Lung (tissue), 12 donors: ENCODE measurements around the gene SUSD4. TPM values are rescaled to one million over a fixed set of nuclear protein-coding genes. Genes with fewer than 3 reads are reported as not detected.

ENCODE experiments used
- ATAC-seq: fragments of 200-7000 bp; cut with Tn5 transposase; one replicate; pipeline ENCODE4 v1.9.1; 2020; ENCODE audit warnings: moderate number of reproducible peaks; ENCODE audit not compliant: insufficient read depth, low FRiP score
- DNase-seq, 3 donors: peaks; one replicate each; pipeline ENCODE4 v3.0.0-alpha.2; 2013 to 2017
- H3K27ac ChIP-seq, 2 donors: one replicate each; pipeline ENCODE4 v1.5.1; 2013; ENCODE audit warnings: mild to moderate bottlenecking in 2 of 2, moderate library complexity in 2 of 2, control low read depth in 1 of 2, inconsistent platforms in 1 of 2, low read depth in 1 of 2, low read length in 1 of 2
- H3K27me3 ChIP-seq, 3 donors: one replicate each; pipeline ENCODE4 v1.5.1; 2013; ENCODE audit warnings: low read length in 2 of 3; ENCODE audit not compliant: control insufficient read depth in 3 of 3, insufficient read depth in 3 of 3
- H3K36me3 ChIP-seq, 4 donors: one replicate each; pipeline ENCODE4 v1.5.1; 2013; ENCODE audit warnings: low read length in 4 of 4, mild to moderate bottlenecking in 1 of 4, moderate library complexity in 1 of 4; ENCODE audit not compliant: control insufficient read depth in 4 of 4, insufficient read depth in 4 of 4
- H3K4me1 ChIP-seq, 5 donors: one replicate each; pipeline ENCODE4 v1.5.1; 2013; ENCODE audit warnings: low read length in 5 of 5, mild to moderate bottlenecking in 2 of 5, moderate library complexity in 1 of 5; ENCODE audit not compliant: control insufficient read depth in 5 of 5, insufficient read depth in 5 of 5
- H3K4me3 ChIP-seq: one replicate; pipeline ENCODE4 v1.5.1; 2013; ENCODE audit warnings: mild to moderate bottlenecking, control low read depth, moderate library complexity
- H3K9ac ChIP-seq, 2 donors: one replicate each; pipeline ENCODE4 v1.5.1; 2013; ENCODE audit warnings: low read length in 2 of 2, control low read depth in 1 of 2; ENCODE audit not compliant: insufficient read depth in 1 of 2
- H3K9me3 ChIP-seq, 4 donors: one replicate each; pipeline ENCODE4 v1.5.1; 2013; ENCODE audit warnings: low read length in 3 of 4, mild to moderate bottlenecking in 1 of 4, moderate library complexity in 1 of 4; ENCODE audit not compliant: control insufficient read depth in 4 of 4, insufficient read depth in 3 of 4
- WGBS, 2 donors: extraction: QIAGEN DNeasy Blood & Tissue Kit; methylation state at CpG; one replicate each; pipeline ENCODE4 v1.1.7; 2013; 5-methylcytosine and 5-hydroxymethylcytosine counted together
- polyA plus RNA-seq, 2 donors: library from polyadenylated mRNA; stranded (reverse); fragments of 200-250 nt; gene quantifications; one replicate each; pipeline ENCODE4 v1.2.1, GENCODE V29; 2013
- total RNA-seq, 2 donors: library from RNA; depleted of rRNA in 1 of 2; stranded (reverse); fragments of >200 nt in 1 of 2; gene quantifications; one replicate each; pipeline ENCODE4 v1.2.1, GENCODE V29; 2014 to 2021
- TF ChIP-seq, protein P1 (sequence below): IDR thresholded peaks from 2 replicates; pipeline ENCODE4 v1.5.1; 2012; ENCODE audit warnings: mild to moderate bottlenecking; ENCODE audit errors: control extremely low read depth, extremely low read depth
- donor health status: control.
- donor health status: control.
- donor health status: Bipolar disorder and iron deficiency.
- donor health status: healthy.
- donor health status: DM: yes; HTN: yes; CAD: no.

Gene SUSD4
- total and polyA plus RNA-seq, 4 donors: 2.8 to 17.0 (median 4.9) TPM

DNA sequence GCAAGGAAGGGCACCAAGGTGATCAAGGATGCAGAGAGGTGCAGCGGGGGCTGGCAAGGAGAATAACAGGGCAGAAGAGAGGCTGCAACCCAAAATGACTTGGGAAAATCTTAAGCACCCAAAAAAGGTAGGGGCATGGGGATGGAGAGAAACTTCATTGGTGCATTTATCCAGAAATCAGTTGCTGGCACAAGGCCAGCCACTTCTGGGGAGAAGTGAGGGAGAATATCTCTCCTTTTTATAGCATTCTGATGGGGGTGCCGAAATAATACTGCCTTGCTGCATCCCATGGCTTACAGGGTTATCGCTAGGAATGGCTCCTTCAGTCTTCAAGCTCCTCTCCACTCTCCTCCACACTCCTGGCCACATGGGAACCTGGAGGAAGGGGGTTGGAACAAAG, 47.9 kb downstream of the SUSD4 start:
- Histone ChIP-seq H3K4me3 (no peak overlapping the region), H3K27me3 (no peaks in the 10 kb centered on the region), H3K4me1 (no peaks in the 10 kb centered on the region), H3K36me3 (no peaks in the 10 kb centered on the region), H3K27ac (no peak overlapping the region), H3K9ac (no peak overlapping the region), H3K9me3 (no peaks in the 10 kb centered on the region)
- 93 to 97% methylated on average over 3 of the region's 3 CpGs for WGBS, 2 donors
- ATAC-seq: no peak
- no peak for DNase-seq
- TF ChIP-seq, protein P1, sequence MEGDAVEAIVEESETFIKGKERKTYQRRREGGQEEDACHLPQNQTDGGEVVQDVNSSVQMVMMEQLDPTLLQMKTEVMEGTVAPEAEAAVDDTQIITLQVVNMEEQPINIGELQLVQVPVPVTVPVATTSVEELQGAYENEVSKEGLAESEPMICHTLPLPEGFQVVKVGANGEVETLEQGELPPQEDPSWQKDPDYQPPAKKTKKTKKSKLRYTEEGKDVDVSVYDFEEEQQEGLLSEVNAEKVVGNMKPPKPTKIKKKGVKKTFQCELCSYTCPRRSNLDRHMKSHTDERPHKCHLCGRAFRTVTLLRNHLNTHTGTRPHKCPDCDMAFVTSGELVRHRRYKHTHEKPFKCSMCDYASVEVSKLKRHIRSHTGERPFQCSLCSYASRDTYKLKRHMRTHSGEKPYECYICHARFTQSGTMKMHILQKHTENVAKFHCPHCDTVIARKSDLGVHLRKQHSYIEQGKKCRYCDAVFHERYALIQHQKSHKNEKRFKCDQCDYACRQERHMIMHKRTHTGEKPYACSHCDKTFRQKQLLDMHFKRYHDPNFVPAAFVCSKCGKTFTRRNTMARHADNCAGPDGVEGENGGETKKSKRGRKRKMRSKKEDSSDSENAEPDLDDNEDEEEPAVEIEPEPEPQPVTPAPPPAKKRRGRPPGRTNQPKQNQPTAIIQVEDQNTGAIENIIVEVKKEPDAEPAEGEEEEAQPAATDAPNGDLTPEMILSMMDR: no peak

DNA sequence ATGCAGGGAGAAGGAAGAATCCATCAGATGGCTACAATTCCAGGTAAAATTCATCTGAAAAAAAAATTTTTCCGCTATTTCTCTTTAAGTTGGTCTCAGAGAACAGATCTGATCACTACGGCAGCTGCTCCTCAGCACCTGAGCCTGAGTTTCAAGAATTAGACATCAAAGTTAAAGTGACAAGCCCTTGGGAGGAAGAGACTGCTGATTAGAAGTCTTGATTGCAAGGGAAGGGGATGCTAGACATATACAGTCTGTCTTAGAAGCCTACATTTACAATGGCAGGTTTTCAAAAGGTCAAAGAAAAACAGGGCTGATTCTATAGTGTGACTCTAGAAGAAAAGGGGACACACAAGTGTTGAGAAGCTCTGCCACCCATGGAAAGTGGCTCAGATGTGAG, 48.3 kb downstream of the SUSD4 start:
- Histone ChIP-seq H3K9ac (no peak overlapping the region), H3K4me1 (no peaks in the 10 kb centered on the region), H3K9me3 (no peaks in the 10 kb centered on the region), H3K4me3 (no peak overlapping the region), H3K27me3 (no peaks in the 10 kb centered on the region), H3K27ac (no peak overlapping the region), H3K36me3 (no peaks in the 10 kb centered on the region)
- no peak for DNase-seq
- TF ChIP-seq, protein P1: no peak
- WGBS, 2 donors: 68 to 83% methylated on average over 2 of the region's 2 CpGs
- ATAC-seq: no peak

DNA sequence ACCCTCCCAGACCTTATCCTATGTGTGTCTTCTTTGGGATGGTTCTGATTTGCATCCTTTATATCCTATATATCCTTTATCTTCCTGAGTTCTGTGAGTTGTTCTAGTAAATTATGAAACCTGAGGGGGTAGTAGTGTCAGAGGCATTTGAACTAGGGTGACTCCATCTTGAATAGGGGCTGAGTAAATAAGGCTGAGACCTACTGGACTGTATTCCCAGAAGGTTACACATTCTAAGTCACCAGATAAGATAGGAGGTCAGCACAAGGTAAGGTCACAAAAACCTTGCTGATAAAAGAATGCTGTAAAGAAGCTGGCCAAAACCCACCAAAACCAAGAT, 50.6 kb downstream of the SUSD4 start:
- no peak overlapping the region for H3K27ac ChIP-seq
- no peaks in the 10 kb centered on the region for H3K4me1 ChIP-seq
- no peaks in the 10 kb centered on the region for H3K36me3 ChIP-seq
- no peaks in the 10 kb centered on the region for H3K9me3 ChIP-seq
- DNase-seq: no peak
- TF ChIP-seq, protein P1: no peak
- no peak overlapping the region for H3K4me3 ChIP-seq
- H3K27me3 ChIP-seq: no peaks in the 10 kb centered on the region
- no peak for ATAC-seq
- H3K9ac ChIP-seq: no peak overlapping the region

DNA sequence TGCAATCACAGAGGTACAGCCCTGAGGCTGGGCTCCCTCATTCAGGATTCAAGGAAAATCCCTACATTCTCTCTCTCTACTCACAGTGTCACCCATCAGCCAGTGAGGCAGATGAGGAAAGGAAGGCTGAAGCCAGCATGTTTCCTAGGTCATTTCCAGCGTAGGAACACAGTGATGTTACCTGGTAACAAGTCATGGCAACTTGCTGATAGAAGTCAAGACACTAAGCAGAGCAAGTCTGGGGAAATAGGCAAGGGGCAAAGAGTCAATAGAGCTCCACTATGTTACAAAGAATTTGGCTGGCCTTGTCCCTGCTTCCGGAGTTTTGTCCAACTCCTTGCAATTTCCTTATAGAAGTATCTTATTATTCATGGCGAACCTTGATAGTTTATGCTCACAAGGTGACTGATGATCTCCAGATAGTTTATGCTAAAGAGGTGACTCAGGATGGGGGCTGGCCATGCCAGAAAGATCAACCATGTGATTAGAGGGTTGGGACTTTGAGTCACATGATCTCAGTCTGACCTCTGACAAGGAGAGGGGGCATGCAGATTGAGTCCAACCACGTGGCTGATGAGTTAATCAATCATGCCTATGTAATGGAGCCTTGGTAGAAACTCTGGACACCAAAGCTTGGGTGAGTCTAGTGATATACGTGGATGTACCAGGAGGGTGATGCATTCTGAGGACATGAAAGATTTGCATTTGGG, 51.1 kb downstream of the SUSD4 start:
- no peaks in the 10 kb centered on the region for H3K9me3 ChIP-seq
- H3K4me1 ChIP-seq: no peaks in the 10 kb centered on the region
- H3K4me3 ChIP-seq: no peak overlapping the region
- H3K36me3 ChIP-seq: no peaks in the 10 kb centered on the region
- TF ChIP-seq, protein P1: no peak
- DNase-seq (no peak), ATAC-seq (no peak)
- no peak overlapping the region for H3K9ac ChIP-seq
- 46 to 64% methylated on average over 5 of the region's 5 CpGs for WGBS, 2 donors
- H3K27me3 ChIP-seq: no peaks in the 10 kb centered on the region
- no peak overlapping the region for H3K27ac ChIP-seq
